Measurements from ENCODE around the gene MYOZ1. TPM values are rescaled to one million over a fixed set of nuclear protein-coding genes. Genes with fewer than 3 reads are reported as not detected.

The MYOZ1 gene
- total and polyA plus RNA-seq, 2 of the 4 experiments (the other 2 are of a cell fraction) = 0.18 to 0.29 TPM

GRCh38 chr10:73635781-73636180 lies 5.5 kb downstream of the MYOZ1 start:
- Histone ChIP-seq H3K4me3 (ENCODE audit: insufficient read depth, low read depth, low read length) (no peak overlapping the region), H4K8ac (ENCODE audit: low read depth in 2 of 2, low read length in 2 of 2) (no peak overlapping the region), H3K9me1 (ENCODE audit: insufficient read depth, low read length) (no peaks in the 10 kb centered on the region), H3K4me1 (ENCODE audit: control insufficient read depth, insufficient read depth, low read length) (no peaks in the 10 kb centered on the region; the same call in 1 of the 2 replicates), H3K4ac (ENCODE audit: low read depth, low read length) (no peak overlapping the region), H3K4me2 (ENCODE audit: low read depth, low read length) (no peak overlapping the region), H3K14ac (replicated peaks; ENCODE audit: low read depth, low read length) (no peak overlapping the region), H2BK5ac (ENCODE audit: low read depth, low read length, poor library complexity, severe bottlenecking) (no peak overlapping the region), H4K91ac (ENCODE audit: insufficient read depth, low read depth, low read length) (no peak overlapping the region), H3K79me1 (ENCODE audit: low read depth in 1 of 2, low read length in 2 of 2) (no peaks in the 10 kb centered on the region), H3K9ac (ENCODE audit: low read depth, low read length) (no peak overlapping the region), H3K18ac (ENCODE audit: low read depth, low read length) (no peak overlapping the region), H4K20me1 (ENCODE audit: insufficient read depth, low read length) (no peaks in the 10 kb centered on the region), H2AFZ (replicated peaks; ENCODE audit: low read length, poor library complexity) (no peak overlapping the region), H2AK5ac (ENCODE audit: low read depth, low read length) (no peak overlapping the region), H3K27me3 (ENCODE audit: control insufficient read depth, insufficient read depth, low read length) (peaks cover 6% of the 10 kb centered on the region; the same call in 1 of the 2 replicates), H3K27ac (ENCODE audit: insufficient read depth, low read length) (no peak overlapping the region), H2BK20ac (ENCODE audit: low read depth, low read length) (no peak overlapping the region), H3K36me3 (ENCODE audit: control insufficient read depth, insufficient read depth, low read length) (no peaks in the 10 kb centered on the region), H2BK120ac (ENCODE audit: low read depth, low read length) (no peak overlapping the region), H2AK9ac (replicated peaks; ENCODE audit: low read depth, low read length, poor library complexity) (no peak overlapping the region), H4K5ac (ENCODE audit: low read depth, low read length) (no peak overlapping the region), H3K9me3 (ENCODE audit: control insufficient read depth, insufficient read depth, low read length) (no peaks in the 10 kb centered on the region), H2BK15ac (ENCODE audit: low read depth, low read length) (no peak overlapping the region), H3K23ac (ENCODE audit: low read depth, low read length) (no peak overlapping the region), H3K56ac (ENCODE audit: extremely low read depth, insufficient read depth, low read length) (no peak overlapping the region)
- dilution Hi-C loops (cut with HindIII; ENCODE audit: low sequenced_read_pairs, unreplicated experiment) (no loop called here), intact Hi-C loops (cut with micrococcal nuclease) (no loop called here), in situ Hi-C loops (cut with MboI; ENCODE audit: low sequenced_read_pairs) (loop anchor here (25.0 kb wide), 1 partner anchor 373 kb away; the partner anchor contains the start of gene MRPS16)
- POLR2A ChIA-PET (ENCODE audit: unreplicated experiment) = no interaction called here
- no peak for DNase-seq
- no peak for TF ChIP-seq ELK1 (IDR thresholded peaks at IDR 0.05; ENCODE audit: borderline replicate concordance, low read depth, low read length)
- no peak for TF ChIP-seq FOS (IDR thresholded peaks at IDR 0.05; ENCODE audit: low read depth, low read length)
- no CpG with 5 or more reads among the region's 1 CpG for WGBS, 2 experiments (ENCODE audit: extremely low coverage in 2 of 2, insufficient read length in 1 of 2)
- CTCF ChIA-PET = interaction anchor here (0.5 to 0.7 kb wide), 3 partner anchors 25 to 95 kb away, joined by 3 to 4 read pairs (median 3); no protein-coding TSS in a partner anchor
- no TSS peak for BruUV-seq (replicated peaks)
- ATAC-seq (ENCODE audit: low read depth) = no peak

Measured in IMR-90 (cell line).